ENCODE data around the gene UBALD1. TPM values are rescaled to one million over a fixed set of nuclear protein-coding genes. Genes with fewer than 3 reads are reported as not detected.
A peak's percentile ranks its signal among the peaks of the same experiment; 100 is the strongest.
"Not testable (repeated sequence)": the region's sequence is repeated elsewhere in the genome, so short reads cannot be mapped to it uniquely, and the experiment has no call there.

The UBALD1 gene
- total RNA-seq, 4 donors from 2014 or later, result 13.5 to 19.0 (median 15.4) TPM

- ATAC-seq, result no peak
- Histone ChIP-seq H3K36me3 (peaks cover 0 to 57% of the 10 kb centered on the region in 2 donors), H3K9me3 (no peaks in the 10 kb centered on the region), H3K4me1 (peaks cover 0 to 3% of the 10 kb centered on the region in 2 donors), H3K27ac (no peak overlapping the region), H3K4me3 (no peak overlapping the region), H3K27me3 (no peaks in the 10 kb centered on the region)
- in situ Hi-C loops (cut with MboI; ENCODE audit: low sequenced_read_pairs in 4 of 4), result no loop called here
- intact Hi-C loops (cut with DNase I; ENCODE audit: low total_unique reads), result no loop called here
- DNase-seq, result no peak
- TF ChIP-seq POLR2A (IDR thresholded peaks at IDR 0.05) (no peak), CTCF (IDR thresholded peaks at IDR 0.05 in 4 of 5, conservative IDR thresholded peaks at IDR 0.05 in 1 of 5) (no peak)
Observed at GRCh38 chr16:4651827-4652226, 37.1 kb upstream of the UBALD1 start.

GRCh38 chr16:4650443-4651074 lies 35.9 kb upstream of the UBALD1 start:
- intact Hi-C loops (cut with DNase I; ENCODE audit: low total_unique reads), result not testable (repeated sequence)
- ATAC-seq, result peak; percentile 54 to 78

GRCh38 chr16:4649744-4650442 lies 35.2 kb upstream of the UBALD1 start:
- TF ChIP-seq CTCF (IDR thresholded peaks at IDR 0.05 in 4 of 5, conservative IDR thresholded peaks at IDR 0.05 in 1 of 5), result no peak
- no peak for TF ChIP-seq POLR2A (IDR thresholded peaks at IDR 0.05)
- Histone ChIP-seq H3K27me3 (no peaks in the 10 kb centered on the region), H3K9me3 (no peaks in the 10 kb centered on the region), H3K4me1 (peaks cover 0 to 3% of the 10 kb centered on the region in 2 donors), H3K4me3 (no peak overlapping the region), H3K36me3 (peaks cover 0 to 44% of the 10 kb centered on the region in 2 donors), H3K27ac (peak overlapping the region in 1 of 4 donors; percentile 27)
- DNase-seq (no peak), ATAC-seq (no peak)
- intact Hi-C loops (cut with DNase I; ENCODE audit: low total_unique reads), result no loop called here
- in situ Hi-C loops (cut with MboI; ENCODE audit: low sequenced_read_pairs in 4 of 4), result no loop called here

More at GRCh38 chr16:4650443-4651074, 35.9 kb upstream of the UBALD1 start:
- H3K4me3 ChIP-seq; H3K4me1 ChIP-seq; H3K9me3 ChIP-seq; in situ Hi-C loops (cut with MboI; ENCODE audit: low sequenced_read_pairs in 4 of 4); H3K27me3 ChIP-seq: not testable (repeated sequence)
- peak in 1 of 2 donors; percentile 60 for DNase-seq
- peak; percentile 46 to 80 (median 63) for TF ChIP-seq CTCF (IDR thresholded peaks at IDR 0.05 in 4 of 5, conservative IDR thresholded peaks at IDR 0.05 in 1 of 5)
- Histone ChIP-seq H3K36me3 (peaks cover 0 to 46% of the 10 kb centered on the region in 2 donors), H3K27ac (peak overlapping the region in 1 of 4 donors; percentile 27)

GRCh38 chr16:4648917-4649316 lies 34.2 kb upstream of the UBALD1 start:
- DNase-seq, result no peak
- Histone ChIP-seq H3K36me3 (peaks cover 0 to 38% of the 10 kb centered on the region in 2 donors), H3K4me1 (peaks cover 0 to 3% of the 10 kb centered on the region in 2 donors)

More at GRCh38 chr16:4648917-4649316, 34.2 kb upstream of the UBALD1 start:
- intact Hi-C loops (cut with DNase I; ENCODE audit: low total_unique reads), result no loop called here
- in situ Hi-C loops (cut with MboI; ENCODE audit: low sequenced_read_pairs in 4 of 4), result no loop called here
- ATAC-seq, result no peak
- no peak overlapping the region for H3K4me3 ChIP-seq
- H3K9me3 ChIP-seq, result no peaks in the 10 kb centered on the region
- no peaks in the 10 kb centered on the region for H3K27me3 ChIP-seq
- H3K27ac ChIP-seq, result no peak overlapping the region
- no peak for TF ChIP-seq POLR2A (IDR thresholded peaks at IDR 0.05)
- no peak for TF ChIP-seq CTCF (IDR thresholded peaks at IDR 0.05 in 4 of 5, conservative IDR thresholded peaks at IDR 0.05 in 1 of 5)
